ENCODE results near the gene ICAM3.
"Not testable (repeated sequence)": the region's sequence is repeated elsewhere in the genome, so short reads cannot be mapped to it uniquely, and the experiment has no call there.

The ICAM3 gene

GRCh38 chr19:10346509-10346908 is 7.1 kb upstream of the ICAM3 start:
- DNase-seq (ENCODE audit: low read depth, low spot score), result no peak

DNA sequence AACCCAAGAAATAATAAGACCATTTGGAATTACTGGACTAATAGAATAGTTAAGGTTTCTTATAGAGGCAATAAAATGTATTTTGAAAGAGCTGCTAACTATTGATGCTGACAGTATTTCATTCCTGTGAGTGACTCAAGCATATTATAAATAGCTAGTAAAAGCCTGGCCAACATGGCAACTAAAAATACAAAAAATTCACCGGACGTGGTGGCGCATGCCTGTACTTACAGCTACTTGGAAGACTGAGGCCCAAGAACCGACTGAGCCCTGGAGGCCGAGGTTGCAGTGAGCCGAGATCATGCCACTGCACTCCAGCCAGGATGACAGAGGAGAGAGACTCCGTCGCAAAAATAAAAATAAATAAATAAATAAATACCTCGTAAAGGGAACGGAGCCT is 5.4 kb upstream of the ICAM3 start:
- no peak for DNase-seq (ENCODE audit: low read depth, low spot score)

DNA sequence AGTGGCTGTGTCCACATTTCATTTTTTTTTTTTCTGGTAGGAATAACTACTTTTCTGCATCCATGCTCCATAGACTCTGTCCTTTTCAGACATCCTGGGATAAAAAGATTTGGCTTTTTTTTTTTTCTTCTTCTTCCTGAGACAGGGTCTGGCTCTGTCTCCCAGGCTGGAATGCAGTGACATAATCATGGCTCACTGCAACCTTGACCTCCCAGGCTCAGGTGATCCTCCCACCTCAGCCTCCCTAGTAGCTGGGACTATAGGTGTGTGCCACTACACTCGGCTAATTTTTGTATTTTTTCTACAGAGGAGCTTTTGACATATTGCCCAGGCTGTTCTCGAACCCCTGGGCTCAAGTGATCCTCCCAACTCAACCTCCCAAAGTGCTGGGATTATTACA is 4.1 kb upstream of the ICAM3 start:
- DNase-seq (ENCODE audit: low read depth, low spot score), result no peak

GRCh38 chr19:10339977-10340376 is 553 bp upstream of the ICAM3 start:
- no peak for DNase-seq (ENCODE audit: low read depth, low spot score)

- DNase-seq (ENCODE audit: low read depth, low spot score), result no peak
Observed at GRCh38 chr19:10338940-10339339, 484 bp downstream of the ICAM3 start.

DNA sequence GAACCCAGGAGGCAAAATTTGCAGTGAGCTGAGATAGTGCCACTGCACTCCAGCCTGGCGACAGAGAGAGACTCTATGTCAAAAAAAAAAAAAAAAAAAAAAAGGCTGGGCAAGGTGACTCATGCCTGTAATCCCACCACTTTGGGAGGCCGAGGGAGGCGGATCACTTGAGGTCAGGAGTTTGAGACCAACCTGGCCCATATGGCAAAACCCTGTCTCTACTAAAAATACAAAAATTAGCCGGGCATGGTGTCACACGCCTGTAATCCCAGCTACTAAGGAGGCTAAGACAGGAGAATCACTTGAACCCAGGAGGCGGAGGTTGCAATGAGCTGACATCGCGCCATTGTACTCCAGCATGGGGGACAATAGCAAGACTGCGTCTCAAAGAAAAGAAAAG is 2.7 kb downstream of the ICAM3 start:
- not testable (repeated sequence) for DNase-seq (ENCODE audit: low read depth, low spot score)

GRCh38 chr19:10335352-10335985 is 4.0 kb downstream of the ICAM3 start:
- DNase-seq (ENCODE audit: low read depth, low spot score), result no peak

GRCh38 chr19:10334588-10335351 is 4.7 kb downstream of the ICAM3 start:
- DNase-seq (ENCODE audit: low read depth, low spot score), result peak; percentile 96

GRCh38 chr19:10333758-10334587 is 5.5 kb downstream of the ICAM3 start:
- peak; percentile 38 for DNase-seq (ENCODE audit: low read depth, low spot score)

DNA sequence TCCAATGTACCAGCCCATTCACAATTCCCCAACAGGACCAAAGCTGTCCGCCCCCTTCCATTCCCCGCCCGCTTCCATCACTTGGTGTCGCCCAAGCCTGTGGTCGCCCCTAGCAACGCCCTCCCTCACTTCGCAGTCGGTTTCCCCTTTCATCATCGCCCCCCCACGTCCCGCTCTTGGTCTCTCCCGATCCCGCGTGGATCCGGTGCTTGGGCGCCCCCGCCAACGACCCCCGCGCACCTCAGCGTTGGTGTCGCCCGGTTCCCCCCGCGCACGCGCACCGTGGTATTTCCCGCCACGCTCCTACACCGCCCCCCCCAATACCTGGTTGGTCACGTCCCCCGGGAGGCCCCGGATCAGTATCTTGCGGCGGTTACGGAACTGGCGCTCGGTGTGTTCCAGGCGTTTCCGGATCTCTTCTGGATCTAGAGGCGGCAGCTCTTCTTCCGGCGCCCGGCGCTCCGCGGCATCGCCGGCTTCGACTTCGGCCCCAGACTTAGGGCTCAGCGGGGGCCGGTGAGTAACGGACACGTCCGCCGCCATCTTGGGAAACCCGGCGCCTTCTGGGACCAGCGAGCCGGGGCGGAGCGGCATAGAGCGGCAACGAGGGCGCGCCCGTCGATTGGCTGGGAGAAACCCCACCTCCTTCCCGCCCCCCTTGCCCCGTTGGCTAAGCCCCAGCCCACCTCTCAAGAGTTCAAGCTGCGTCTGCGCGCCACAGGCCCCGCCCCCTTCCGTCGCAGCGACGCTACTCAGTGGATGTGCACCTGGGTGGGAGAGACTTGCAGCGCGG is 6.3 kb downstream of the ICAM3 start, which contains the start of gene RAVER1:
Gene RAVER1, minus strand, starts transcription at position 565 of the 793 bp plus-strand sequence. Its CDS starts 22 bp downstream, at position 543.
- peak; percentile 99 for DNase-seq (ENCODE audit: low read depth, low spot score)

DNA sequence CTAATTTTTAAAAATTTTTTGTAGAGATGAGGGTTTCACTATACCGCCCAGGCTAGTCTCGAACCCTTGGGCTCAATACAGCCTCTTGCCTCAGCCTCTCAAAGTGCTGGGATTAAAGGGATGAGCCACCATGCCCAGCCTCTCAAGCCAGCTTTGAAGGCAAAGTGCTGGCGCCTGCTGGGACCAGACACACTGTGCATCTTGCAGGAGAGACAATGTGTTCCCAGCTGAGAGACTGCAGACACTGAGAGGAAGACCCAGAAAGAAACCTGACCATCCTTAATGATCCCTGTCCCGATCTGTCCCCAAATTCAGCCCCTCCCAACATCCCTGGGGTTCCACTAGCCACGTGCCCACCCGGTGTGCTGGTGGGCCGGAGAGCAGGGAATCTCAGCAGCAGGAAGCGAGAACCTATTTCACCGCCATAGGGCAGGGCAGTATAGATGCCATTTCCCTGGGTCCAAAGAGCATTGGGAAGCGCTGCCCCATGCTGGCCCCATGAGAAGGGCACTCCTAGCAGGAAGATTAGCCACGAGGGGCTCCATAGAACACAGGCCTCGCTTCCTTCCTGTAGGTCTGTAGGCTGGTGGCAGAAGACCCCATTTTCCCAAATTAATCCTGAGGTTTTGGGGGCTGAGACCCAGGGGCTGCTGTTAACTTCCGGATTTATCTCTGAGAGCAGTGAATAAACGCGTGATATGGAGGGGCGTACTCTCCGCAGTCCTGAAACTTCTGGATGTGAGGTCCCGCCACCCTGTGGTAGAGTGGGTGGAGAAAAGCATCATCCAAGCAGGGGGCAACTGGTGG is 7.1 kb downstream of the ICAM3 start:
- DNase-seq (ENCODE audit: low read depth, low spot score), result no peak

DNA sequence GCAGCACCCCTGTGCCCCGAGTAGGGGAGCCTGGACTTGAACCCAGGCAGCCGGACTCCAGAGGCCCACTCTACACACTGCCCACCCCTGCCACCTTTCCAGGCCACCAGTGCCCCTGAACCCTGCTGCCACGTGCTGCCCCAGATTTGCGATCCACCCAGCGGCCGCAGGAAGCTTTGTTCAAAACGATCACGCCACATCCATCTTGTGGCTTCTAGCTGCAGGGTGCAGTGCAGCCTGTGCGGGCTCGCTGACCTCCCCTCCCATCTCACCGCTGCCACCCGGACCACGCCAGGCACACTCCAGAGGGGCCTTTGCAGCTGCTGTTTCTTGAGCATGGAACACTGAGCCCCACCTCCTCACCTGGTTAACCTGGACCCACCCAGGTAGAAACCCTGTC is 9.9 kb downstream of the ICAM3 start:
- DNase-seq (ENCODE audit: low read depth, low spot score), result no peak

GRCh38 chr19:10328558-10329429 is 10.6 kb downstream of the ICAM3 start:
- DNase-seq (ENCODE audit: low read depth, low spot score), result no peak

DNA sequence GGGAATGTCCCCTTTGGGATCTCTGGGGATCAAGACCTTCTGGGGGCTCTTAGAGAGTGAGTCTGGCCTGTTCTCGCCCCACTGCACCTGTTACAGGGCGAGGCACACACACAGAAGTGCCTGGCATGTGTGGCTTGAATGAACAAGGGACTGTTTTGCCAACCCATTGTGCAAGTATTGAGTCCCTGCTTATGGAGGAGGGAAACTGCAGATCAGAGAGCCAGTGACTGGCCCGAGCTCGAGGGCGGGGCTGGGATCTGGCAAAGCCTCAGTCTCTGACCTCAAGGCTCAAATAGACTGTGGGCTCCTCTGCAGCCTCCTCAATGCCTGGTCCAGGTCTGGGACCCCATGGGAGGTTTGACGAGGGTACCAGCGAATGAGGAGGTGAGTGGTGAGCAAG is 11.6 kb downstream of the ICAM3 start:
- no peak for DNase-seq (ENCODE audit: low read depth, low spot score)

- DNase-seq (ENCODE audit: low read depth, low spot score), result no peak
Observed at GRCh38 chr19:10325732-10326131, 13.7 kb downstream of the ICAM3 start.

DNA sequence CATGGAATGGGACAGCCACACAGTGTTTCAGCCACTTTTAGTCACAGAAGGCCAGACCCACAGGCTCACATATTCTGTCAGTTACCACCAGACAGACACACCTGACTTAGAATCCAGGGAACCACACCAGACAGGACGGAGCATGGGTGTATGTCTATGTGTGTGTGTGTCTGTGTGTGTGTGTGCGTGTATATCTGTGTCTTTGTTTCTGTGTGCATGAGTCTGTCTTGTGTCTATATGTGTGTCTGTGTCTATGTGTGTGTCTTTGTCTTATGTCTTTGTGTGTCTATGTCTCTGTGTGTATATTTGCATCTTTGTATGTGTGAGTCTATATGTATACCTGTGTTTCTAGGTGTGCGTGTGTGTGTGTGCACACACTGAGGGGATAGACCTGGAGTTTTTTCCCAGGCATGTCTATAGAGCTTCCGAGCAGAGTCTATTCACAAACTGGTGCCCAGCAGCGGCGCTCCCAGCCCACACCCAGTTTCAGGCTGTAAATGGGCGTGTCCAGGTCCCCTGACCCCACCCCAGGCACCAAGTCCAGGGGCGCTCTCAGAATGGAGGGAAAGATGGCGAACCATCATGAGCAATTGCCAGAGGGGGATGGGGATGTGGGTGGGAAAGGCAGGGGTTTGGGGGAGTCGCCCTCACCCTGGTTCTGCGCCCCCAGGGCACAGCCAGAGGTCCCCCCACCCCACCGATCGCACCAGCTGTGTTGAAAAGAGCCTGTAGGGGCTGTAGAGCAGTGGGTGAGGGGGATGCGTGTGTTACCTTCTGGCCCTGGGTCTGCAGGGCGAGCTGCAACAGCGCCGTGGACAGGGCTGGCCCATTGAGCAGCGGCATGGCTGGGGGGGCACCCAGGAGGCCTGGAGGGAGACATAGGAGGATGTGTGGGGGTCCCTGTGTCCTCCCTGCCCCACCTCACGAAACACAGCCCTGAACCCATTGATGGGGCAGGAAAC is 17.3 kb downstream of the ICAM3 start:
- no peak for DNase-seq (ENCODE audit: low read depth, low spot score)

- no peak for DNase-seq (ENCODE audit: low read depth, low spot score)
Observed at GRCh38 chr19:10321417-10321797, 18.0 kb downstream of the ICAM3 start.

DNA sequence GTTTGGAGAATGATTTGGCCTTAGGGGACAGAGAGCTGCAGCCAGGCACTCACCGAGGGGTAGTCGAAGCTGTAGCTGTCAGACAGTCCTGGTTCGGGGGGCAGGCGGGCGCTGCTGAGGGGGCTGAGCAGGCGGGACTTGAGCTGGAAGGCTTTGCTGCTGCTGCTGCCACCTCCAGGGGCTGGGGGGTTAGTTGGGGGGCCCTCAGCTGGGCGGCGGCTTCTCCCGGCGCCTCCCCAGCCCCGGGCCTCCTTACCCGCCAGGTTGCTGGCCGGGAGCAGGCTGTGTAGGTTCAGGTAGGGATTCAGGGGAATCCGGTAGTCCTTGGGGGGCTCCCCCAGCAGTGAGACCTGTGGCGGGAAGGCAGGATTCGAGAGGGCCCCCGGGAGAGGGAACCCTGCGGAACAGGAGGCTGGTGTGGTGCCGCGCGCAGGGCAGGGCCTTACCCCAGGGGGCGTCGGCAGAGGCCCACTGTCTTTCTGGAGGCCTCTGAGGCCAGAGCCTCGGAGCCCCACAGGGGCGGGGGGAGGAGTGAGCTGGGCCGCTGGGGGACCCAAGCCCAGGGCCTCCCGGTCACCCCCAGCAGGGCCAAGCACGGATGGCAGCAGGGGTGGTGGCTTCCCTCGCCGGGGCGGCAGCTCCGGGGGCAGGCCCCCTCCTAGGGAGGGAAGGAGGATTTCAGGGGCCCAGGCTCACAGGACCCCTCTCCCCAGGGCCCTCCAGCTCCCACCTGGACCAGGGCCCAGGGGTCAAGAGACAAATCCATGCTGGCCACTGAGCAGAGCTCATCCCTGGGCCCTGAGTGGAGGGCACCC is 18.6 kb downstream of the ICAM3 start:
- DNase-seq (ENCODE audit: low read depth, low spot score), result no peak
